ENCODE measurements around the gene CERS3.

GRCh38 chr15:100439514-100439913, 89.2 kb downstream of the CERS3 start:
- no peak for TF ChIP-seq CTCF (IDR thresholded peaks at IDR 0.05)
- no peak for TF ChIP-seq EZH2 (IDR thresholded peaks at IDR 0.05; ENCODE audit: borderline replicate concordance, insufficient read depth, low read depth, low read length, poor library complexity, severe bottlenecking)
